GM12875 (cell line): Measurements from ENCODE around the gene TBXAS1.

ENCODE experiments used
- H3K4me3 ChIP-seq: one replicate; pipeline ENCODE4 v1.5.1; 2011; ENCODE audit warnings: low read depth, low read length, control low read depth
- CTCF ChIP-seq: IDR thresholded peaks from 2 replicates; pipeline ENCODE4 v1.5.1; 2011; ENCODE audit warnings: low read depth, mild to moderate bottlenecking, control low read depth, inconsistent platforms, low read length, moderate library complexity, borderline replicate concordance; ENCODE audit not compliant: insufficient read depth

The TBXAS1 gene

GRCh38 chr7:139875821-139876241, 46.8 kb downstream of the TBXAS1 start:
- no peak for TF ChIP-seq CTCF
- no peak overlapping the region for H3K4me3 ChIP-seq

GRCh38 chr7:139876622-139877283, 47.7 kb downstream of the TBXAS1 start:
- no peak overlapping the region for H3K4me3 ChIP-seq
- TF ChIP-seq CTCF: no peak

GRCh38 chr7:139883814-139884213, 54.8 kb downstream of the TBXAS1 start:
- no peak for TF ChIP-seq CTCF
- no peak overlapping the region for H3K4me3 ChIP-seq

GRCh38 chr7:139884441-139884840, 55.4 kb downstream of the TBXAS1 start:
- no peak for TF ChIP-seq CTCF
- H3K4me3 ChIP-seq: no peak overlapping the region

- H3K4me3 ChIP-seq: no peak overlapping the region
- TF ChIP-seq CTCF: no peak
Measured at GRCh38 chr7:139885511-139885910, 56.4 kb downstream of the TBXAS1 start.

- TF ChIP-seq CTCF: no peak
- H3K4me3 ChIP-seq: no peak overlapping the region
Measured at GRCh38 chr7:139886206-139886605, 57.1 kb downstream of the TBXAS1 start.

- no peak for TF ChIP-seq CTCF
- H3K4me3 ChIP-seq: no peak overlapping the region
Measured at GRCh38 chr7:139886899-139887298, 57.8 kb downstream of the TBXAS1 start.
